Activated CD4-positive, alpha-beta T cell treated with anti-CD3 and anti-CD28 coated beads, Interleukin-2, amount 10 ng/mL, durations not matched to agents 7 days and 5 days (primary cell): ENCODE data around the gene PMIS2. TPM values are rescaled to one million over a fixed set of nuclear protein-coding genes. Genes with fewer than 3 reads are reported as not detected.
"Not testable (repeated sequence)": the region's sequence is repeated elsewhere in the genome, so short reads cannot be mapped to it uniquely, and the experiment has no call there.

Experiments
- CTCF ChIA-PET: fragments of 350-600 bp; sonication (Branson Sonifier 250); formaldehyde crosslinking; loops from one replicate; lab custom pipeline; 2021; ENCODE audit warnings: antibody characterized with exemption; lab: Charles Lee
- POLR2A ChIA-PET: fragments of 350-600 bp; sonication (Branson Sonifier 250); formaldehyde crosslinking; loops from one replicate; lab custom pipeline; 2021; ENCODE audit warnings: antibody characterized with exemption; lab: Charles Lee
- DNase-seq: peaks from one replicate; pipeline ENCODE4 v3.0.0-alpha.2; 2020
- H3K27ac Mint-ChIP-seq: one replicate; pipeline ENCODE4 v1.8.0; 2021; ENCODE audit warnings: mild to moderate bottlenecking, moderate library complexity, mixed read lengths
- H3K27me3 Mint-ChIP-seq: one replicate; pipeline ENCODE4 v1.8.0; 2021; ENCODE audit warnings: mixed read lengths
- H3K36me3 Mint-ChIP-seq: one replicate; pipeline ENCODE4 v1.8.0; 2021; ENCODE audit warnings: low read depth, mixed read lengths
- H3K4me1 Mint-ChIP-seq: one replicate; pipeline ENCODE4 v1.8.0; 2021; ENCODE audit warnings: mixed read lengths
- H3K4me3 Mint-ChIP-seq: one replicate; pipeline ENCODE4 v1.8.0; 2021; ENCODE audit warnings: mild to moderate bottlenecking, moderate library complexity, mixed read lengths
- H3K9me3 Mint-ChIP-seq: one replicate; pipeline ENCODE4 v1.8.0; 2021; ENCODE audit warnings: mixed read lengths
- total RNA-seq, 2 experiments: library from RNA; stranded (reverse); gene quantifications; one replicate each; pipeline ENCODE4 v1.2.3, GENCODE V29; 2021

PMIS2 gene
- total RNA-seq, 2 experiments from 2014 or later: not detected

DNA sequence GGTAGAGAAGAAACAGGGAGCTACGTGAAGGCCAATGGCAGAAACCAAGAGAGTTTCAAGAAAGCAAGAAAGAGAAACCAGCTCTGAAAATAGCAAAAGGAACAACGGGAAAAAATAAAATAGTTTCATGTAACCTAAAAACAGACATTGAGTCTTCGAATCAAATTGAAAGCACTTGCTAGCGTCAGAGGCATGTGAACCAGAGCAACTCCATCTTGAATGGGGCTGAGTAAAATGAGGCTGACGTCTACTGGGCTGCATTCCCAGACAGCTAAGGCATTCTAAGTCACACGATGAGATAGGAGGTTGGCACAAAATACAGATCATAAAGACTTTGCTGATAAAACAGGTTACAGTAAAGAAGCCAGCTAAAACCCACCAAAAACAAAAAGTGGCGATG lies 7.3 kb upstream of the PMIS2 start:
- Mint-ChIP-seq H3K27me3 (peaks cover 4% of the 10 kb centered on the region), H3K4me1 (no peaks in the 10 kb centered on the region), H3K27ac (no peak overlapping the region), H3K9me3 (peaks cover 39% of the 10 kb centered on the region), H3K4me3 (no peak overlapping the region), H3K36me3 (no peaks in the 10 kb centered on the region)
- ChIA-PET CTCF (interaction anchor here (0.6 kb wide), 1 partner anchor 76 kb away, joined by 3 read pairs; no protein-coding TSS in a partner anchor), POLR2A (no interaction called here)
- no peak for DNase-seq

GRCh38 chr19:35582760-35583159 lies 3.2 kb upstream of the PMIS2 start:
- H3K9me3 Mint-ChIP-seq: peaks cover 5% of the 10 kb centered on the region
- ChIA-PET CTCF (no interaction called here), POLR2A (no interaction called here)
- H3K4me3 Mint-ChIP-seq: no peak overlapping the region
- H3K27ac Mint-ChIP-seq: no peak overlapping the region
- H3K27me3 Mint-ChIP-seq: peaks cover 15% of the 10 kb centered on the region
- no peak for DNase-seq
- no peaks in the 10 kb centered on the region for H3K36me3 Mint-ChIP-seq
- H3K4me1 Mint-ChIP-seq: no peaks in the 10 kb centered on the region

GRCh38 chr19:35587321-35587720 lies 1.3 kb downstream of the PMIS2 start:
- CTCF ChIA-PET: interaction anchor here (0.6 to 1.1 kb wide), 3 partner anchors 9 to 77 kb away, joined by 3 read pairs; no protein-coding TSS in a partner anchor
- Mint-ChIP-seq H3K9me3 (no peaks in the 10 kb centered on the region), H3K4me3 (no peak overlapping the region), H3K36me3 (no peaks in the 10 kb centered on the region), H3K27ac (no peak overlapping the region), H3K4me1 (no peaks in the 10 kb centered on the region), H3K27me3 (peaks cover 15% of the 10 kb centered on the region)
- no peak for DNase-seq
- POLR2A ChIA-PET: no interaction called here

GRCh38 chr19:35590875-35591274 lies 4.9 kb downstream of the PMIS2 start:
- Mint-ChIP-seq H3K4me3 (no peak overlapping the region), H3K9me3 (no peaks in the 10 kb centered on the region), H3K4me1 (no peaks in the 10 kb centered on the region), H3K27ac (no peak overlapping the region), H3K27me3 (peaks cover 5% of the 10 kb centered on the region), H3K36me3 (no peaks in the 10 kb centered on the region)
- POLR2A ChIA-PET: no interaction called here
- DNase-seq: no peak
- CTCF ChIA-PET: no interaction called here

DNA sequence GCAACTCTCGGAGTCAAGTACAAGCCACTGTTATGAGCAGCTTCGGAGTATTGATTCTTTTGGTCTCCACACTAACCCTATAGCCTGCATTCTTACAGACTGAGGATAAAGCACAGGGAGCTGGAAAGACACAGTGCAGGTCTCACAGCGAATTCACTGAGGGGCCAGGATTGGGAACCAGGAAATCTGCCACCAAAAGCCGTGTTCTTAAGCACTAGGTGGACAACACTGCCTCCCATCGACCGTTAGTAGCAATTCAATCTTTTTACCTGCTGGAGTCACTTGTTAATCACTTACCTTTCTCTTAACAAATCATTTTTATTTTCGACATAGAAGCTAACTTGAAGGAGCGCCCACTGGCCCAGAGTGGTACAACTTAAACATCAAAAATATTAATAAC lies 6.3 kb downstream of the PMIS2 start:
- H3K27ac Mint-ChIP-seq: no peak overlapping the region
- H3K4me3 Mint-ChIP-seq: no peak overlapping the region
- POLR2A ChIA-PET: no interaction called here
- CTCF ChIA-PET: interaction anchor here (0.9 to 1.2 kb wide), 2 partner anchors 9 to 10 kb away, joined by 3 read pairs; no protein-coding TSS in a partner anchor
- peaks cover 10% of the 10 kb centered on the region for H3K4me1 Mint-ChIP-seq
- no peaks in the 10 kb centered on the region for H3K9me3 Mint-ChIP-seq
- peak; percentile 38 for DNase-seq
- H3K36me3 Mint-ChIP-seq: no peaks in the 10 kb centered on the region
- H3K27me3 Mint-ChIP-seq: no peaks in the 10 kb centered on the region

GRCh38 chr19:35595026-35595425 lies 9.1 kb downstream of the PMIS2 start:
- H3K36me3 Mint-ChIP-seq, DNase-seq, H3K9me3 Mint-ChIP-seq, H3K27ac Mint-ChIP-seq, H3K4me3 Mint-ChIP-seq, H3K27me3 Mint-ChIP-seq, POLR2A ChIA-PET, H3K4me1 Mint-ChIP-seq, CTCF ChIA-PET: not testable (repeated sequence)

- H3K4me3 Mint-ChIP-seq: no peak overlapping the region
- no peaks in the 10 kb centered on the region for H3K9me3 Mint-ChIP-seq
- H3K36me3 Mint-ChIP-seq: no peaks in the 10 kb centered on the region
- POLR2A ChIA-PET: no interaction called here
- peaks cover 4% of the 10 kb centered on the region for H3K27me3 Mint-ChIP-seq
- no peak overlapping the region for H3K27ac Mint-ChIP-seq
- CTCF ChIA-PET: no interaction called here
- peaks cover 10% of the 10 kb centered on the region for H3K4me1 Mint-ChIP-seq
- DNase-seq: no peak
Measured at GRCh38 chr19:35595928-35596327, 10.0 kb downstream of the PMIS2 start.

DNA sequence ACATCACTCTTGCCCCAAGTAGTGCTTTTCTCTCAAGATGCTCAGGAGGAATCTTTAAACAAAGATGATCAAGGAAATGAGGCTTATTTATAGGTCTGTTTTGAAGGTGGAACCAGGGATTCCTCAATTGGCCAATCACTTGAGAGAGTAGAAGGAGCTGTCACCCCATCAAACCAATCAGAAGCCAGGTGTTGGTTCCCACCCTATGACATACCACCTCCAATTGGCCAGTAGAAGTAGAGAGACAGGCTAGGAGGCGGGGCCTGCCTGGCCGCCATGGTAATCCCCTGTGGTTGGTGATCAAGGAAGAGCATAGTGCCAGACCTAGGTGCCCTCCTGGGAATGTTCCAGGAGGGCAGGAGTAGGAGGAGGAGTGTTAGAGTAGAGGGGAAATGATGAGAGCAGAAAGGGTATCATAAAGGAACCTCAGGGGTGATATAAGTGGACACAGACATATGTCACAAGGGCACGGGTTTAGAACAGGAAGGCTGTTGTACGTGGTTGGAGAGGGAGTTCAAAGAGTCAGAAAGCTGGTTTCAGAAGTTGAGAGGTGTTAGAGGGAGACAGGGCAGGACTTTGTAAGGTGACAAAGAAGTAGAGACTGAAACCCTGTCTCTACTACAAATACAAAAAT lies 10.5 kb downstream of the PMIS2 start:
- Mint-ChIP-seq H3K36me3 (no peaks in the 10 kb centered on the region), H3K4me1 (peaks cover 10% of the 10 kb centered on the region), H3K9me3 (no peaks in the 10 kb centered on the region), H3K27me3 (peaks cover 4% of the 10 kb centered on the region), H3K4me3 (no peak overlapping the region), H3K27ac (no peak overlapping the region)
- ChIA-PET CTCF (interaction anchor here (0.6 to 2.7 kb wide), 6 partner anchors 9 to 784 kb away, joined by 3 to 12 read pairs (median 4); no protein-coding TSS in a partner anchor), POLR2A (no interaction called here)
- peak; percentile 22 for DNase-seq

DNA sequence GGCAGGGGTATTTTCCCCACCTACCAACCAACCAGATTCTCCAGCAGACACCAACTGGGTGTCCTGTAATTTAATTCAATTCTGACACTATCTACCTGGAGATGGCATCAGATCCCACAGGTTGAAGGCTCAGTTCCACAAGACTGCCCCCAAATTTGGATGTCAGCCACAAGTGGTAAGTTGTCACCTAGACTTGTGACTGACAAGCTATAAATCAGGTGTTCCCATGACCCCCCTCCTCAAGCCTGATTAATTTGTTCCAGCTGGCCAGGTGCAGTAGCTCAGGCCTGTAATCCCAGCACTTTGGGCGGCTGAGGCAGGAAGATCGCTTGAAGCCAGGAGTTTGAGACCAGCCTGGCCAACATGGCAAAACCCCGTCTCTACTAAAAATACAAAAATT lies 16.0 kb downstream of the PMIS2 start:
- Mint-ChIP-seq H3K9me3 (peaks cover under 1% of the 10 kb centered on the region), H3K27me3 (peaks cover 4% of the 10 kb centered on the region), H3K4me3 (no peak overlapping the region), H3K27ac (no peak overlapping the region), H3K4me1 (peaks cover under 1% of the 10 kb centered on the region), H3K36me3 (no peaks in the 10 kb centered on the region)
- DNase-seq: no peak
- ChIA-PET CTCF (interaction anchor here (0.5 to 1.0 kb wide), 3 partner anchors 11 to 54 kb away, joined by 3 to 4 read pairs (median 4); partner anchors contain the start of gene HAUS5), POLR2A (no interaction called here)

DNA sequence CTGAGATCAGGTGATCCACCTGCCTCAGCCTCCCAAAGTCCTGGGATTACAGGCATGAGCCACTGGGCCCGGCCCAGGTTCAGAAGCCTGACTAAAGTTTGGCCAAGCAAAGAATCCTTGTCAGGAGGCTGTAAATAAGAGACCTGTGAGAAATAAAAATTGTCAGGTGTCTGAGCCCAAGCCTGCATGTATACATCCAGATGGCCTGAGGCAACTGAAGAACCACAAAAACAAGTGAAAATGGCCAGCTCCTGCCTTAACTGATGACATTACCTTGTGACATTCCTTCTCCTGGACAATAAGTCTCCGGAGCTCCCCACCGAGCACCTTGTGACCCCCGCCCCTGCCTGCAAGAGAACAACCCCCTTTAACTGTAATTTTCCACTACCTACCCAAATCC lies 18.5 kb downstream of the PMIS2 start:
- H3K27ac Mint-ChIP-seq, H3K27me3 Mint-ChIP-seq, POLR2A ChIA-PET, H3K4me3 Mint-ChIP-seq, H3K4me1 Mint-ChIP-seq, DNase-seq: not testable (repeated sequence)
- H3K9me3 Mint-ChIP-seq: peaks cover 15% of the 10 kb centered on the region
- H3K36me3 Mint-ChIP-seq: peaks cover 11% of the 10 kb centered on the region
- CTCF ChIA-PET: interaction anchor here (0.6 kb wide), 1 partner anchor 251 kb away, joined by 3 read pairs; no protein-coding TSS in a partner anchor

- peaks cover 15% of the 10 kb centered on the region for H3K9me3 Mint-ChIP-seq
- peaks cover 32% of the 10 kb centered on the region for H3K4me1 Mint-ChIP-seq
- H3K4me3 Mint-ChIP-seq, H3K27me3 Mint-ChIP-seq, POLR2A ChIA-PET, DNase-seq, H3K27ac Mint-ChIP-seq: not testable (repeated sequence)
- H3K36me3 Mint-ChIP-seq: peaks cover 11% of the 10 kb centered on the region
- CTCF ChIA-PET: interaction anchor here (0.6 to 2.7 kb wide), 3 partner anchors 9 to 584 kb away, joined by 3 to 12 read pairs (median 4); no protein-coding TSS in a partner anchor
Measured at GRCh38 chr19:35607170-35607569, 21.2 kb downstream of the PMIS2 start.

DNA sequence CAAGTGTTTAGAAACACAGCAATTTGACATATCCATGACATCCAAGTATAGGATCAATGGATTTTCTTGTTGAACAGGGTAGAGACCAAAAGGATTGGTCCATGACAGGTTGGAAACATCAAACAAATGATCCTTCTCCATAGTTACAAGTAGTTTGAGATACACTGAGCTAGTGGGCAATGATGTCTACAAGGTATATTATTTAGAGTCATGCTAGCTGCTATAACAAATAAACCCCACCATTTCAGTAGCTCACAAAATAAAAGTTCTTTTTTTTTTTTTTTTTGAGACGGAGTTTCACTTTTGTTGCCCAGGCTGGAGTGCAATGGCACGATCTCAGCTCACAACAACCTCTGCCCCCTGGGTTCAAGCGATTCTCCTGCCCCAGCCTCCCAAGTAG lies 21.7 kb downstream of the PMIS2 start:
- POLR2A ChIA-PET: no interaction called here

DNA sequence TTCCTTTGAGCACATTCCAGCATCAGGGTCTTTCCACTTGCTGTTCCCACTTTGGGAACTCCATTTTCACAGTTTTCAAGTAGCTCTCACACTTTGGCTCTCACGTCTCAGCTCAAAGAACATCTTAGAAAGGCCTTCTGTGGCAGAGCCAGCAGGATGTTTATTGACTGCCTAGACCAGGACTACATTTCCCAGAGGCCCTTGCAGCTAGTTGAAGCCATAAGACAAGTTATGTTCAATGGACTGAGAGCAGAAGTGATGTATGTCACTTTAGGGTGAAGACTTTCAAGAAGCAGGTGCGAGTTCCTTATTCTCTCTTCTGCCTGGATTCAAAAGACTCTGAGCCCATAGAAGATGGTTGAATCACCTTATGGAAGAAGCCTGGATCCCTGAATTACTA lies 22.3 kb downstream of the PMIS2 start:
- Mint-ChIP-seq H3K4me1 (peaks cover 39% of the 10 kb centered on the region), H3K27ac (peak overlapping the region; percentile 87), H3K36me3 (peaks cover 11% of the 10 kb centered on the region), H3K4me3 (no peak overlapping the region), H3K9me3 (peaks cover 15% of the 10 kb centered on the region), H3K27me3 (no peaks in the 10 kb centered on the region)
- CTCF ChIA-PET: interaction anchor here (0.9 to 2.7 kb wide), 2 partner anchors 10 to 42 kb away, joined by 5 to 12 read pairs; no protein-coding TSS in a partner anchor
- POLR2A ChIA-PET: no interaction called here
- DNase-seq: peak; percentile 33

More for the DNA sequence above, 21.7 kb downstream of the PMIS2 start:
- CTCF ChIA-PET: interaction anchor here (0.6 to 2.7 kb wide), 4 partner anchors 10 to 584 kb away, joined by 3 to 12 read pairs (median 4); no protein-coding TSS in a partner anchor
- Mint-ChIP-seq H3K36me3 (peaks cover 11% of the 10 kb centered on the region), H3K27ac (no peak overlapping the region), H3K27me3 (no peaks in the 10 kb centered on the region), H3K4me3 (no peak overlapping the region), H3K4me1 (peaks cover 35% of the 10 kb centered on the region), H3K9me3 (peaks cover 15% of the 10 kb centered on the region)
- DNase-seq: no peak
